Transverse colon (tissue), 4 donors: ENCODE measurements around the gene MBD3L4.

ENCODE experiments used
- EP300 ChIP-seq: sonication (generic); formaldehyde crosslinking; IDR thresholded peaks from one replicate; pipeline ENCODE4 v1.6.1; 2017; ENCODE audit warnings: antibody characterized with exemption, low read depth
- POLR2AphosphoS5 ChIP-seq, 3 donors: sonication (generic); formaldehyde crosslinking; IDR thresholded peaks; one replicate each; pipeline ENCODE4 v1.6.1; 2016; ENCODE audit warnings: antibody characterized with exemption in 3 of 3
- TF ChIP-seq, protein P1 (sequence below), 5 experiments: fragments of 200-600 bp in 3 of 5; fragments of 450-650 bp in 2 of 5; sonication (generic) in 3 of 5; IDR thresholded peaks; 1 replicate in 2 of 5; 2 replicates in 3 of 5; pipeline ENCODE4 v1.5.1; 2016 to 2017; ENCODE audit warnings: antibody characterized with exemption in 5 of 5, inconsistent platforms in 3 of 5, mild to moderate bottlenecking in 2 of 5, moderate library complexity in 1 of 5

DNA sequence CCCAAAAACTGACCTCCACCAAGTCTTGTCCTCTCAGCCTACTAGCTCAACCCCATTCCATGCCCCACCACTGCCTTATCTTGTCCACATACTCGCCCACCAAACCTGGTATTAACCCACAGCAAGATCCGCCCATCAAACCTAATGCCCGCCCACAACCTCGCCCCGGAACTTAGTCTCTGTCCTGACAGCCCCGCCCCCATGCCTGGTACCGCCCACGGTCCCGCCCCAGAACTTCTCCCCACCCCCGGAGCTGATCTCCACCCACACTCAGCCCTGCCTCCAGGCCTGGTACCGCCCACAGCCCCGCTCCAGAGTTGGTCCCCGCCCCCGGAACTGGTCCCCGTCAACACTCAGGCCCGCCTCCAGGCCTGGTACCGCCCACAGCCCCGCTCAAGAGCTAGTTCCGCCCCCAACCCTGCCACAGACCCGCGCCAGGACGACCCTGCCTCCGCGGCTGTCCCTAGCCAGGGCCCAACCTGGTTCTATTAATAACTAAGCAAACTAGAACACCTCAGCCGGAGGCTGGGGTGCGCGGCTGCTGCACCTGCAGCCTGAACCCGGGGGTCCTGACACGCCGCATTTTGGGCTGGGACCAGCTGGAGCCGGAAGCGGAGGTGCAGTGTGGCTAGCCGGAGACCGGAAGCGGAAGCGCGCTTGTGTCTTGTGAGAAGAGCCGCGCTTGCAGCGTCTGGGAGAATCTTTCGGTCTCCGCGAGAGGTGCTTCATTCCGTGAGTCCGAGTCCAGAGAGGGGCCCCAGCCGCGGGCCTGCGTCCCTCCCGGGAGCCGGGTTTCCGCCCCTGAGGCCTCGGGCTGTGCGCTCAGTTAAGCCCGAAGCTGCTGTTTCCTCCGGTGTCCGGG lies 29.3 kb upstream of the MBD3L4 start, which contains the start of gene ZNF557:
- TF ChIP-seq, protein P1, sequence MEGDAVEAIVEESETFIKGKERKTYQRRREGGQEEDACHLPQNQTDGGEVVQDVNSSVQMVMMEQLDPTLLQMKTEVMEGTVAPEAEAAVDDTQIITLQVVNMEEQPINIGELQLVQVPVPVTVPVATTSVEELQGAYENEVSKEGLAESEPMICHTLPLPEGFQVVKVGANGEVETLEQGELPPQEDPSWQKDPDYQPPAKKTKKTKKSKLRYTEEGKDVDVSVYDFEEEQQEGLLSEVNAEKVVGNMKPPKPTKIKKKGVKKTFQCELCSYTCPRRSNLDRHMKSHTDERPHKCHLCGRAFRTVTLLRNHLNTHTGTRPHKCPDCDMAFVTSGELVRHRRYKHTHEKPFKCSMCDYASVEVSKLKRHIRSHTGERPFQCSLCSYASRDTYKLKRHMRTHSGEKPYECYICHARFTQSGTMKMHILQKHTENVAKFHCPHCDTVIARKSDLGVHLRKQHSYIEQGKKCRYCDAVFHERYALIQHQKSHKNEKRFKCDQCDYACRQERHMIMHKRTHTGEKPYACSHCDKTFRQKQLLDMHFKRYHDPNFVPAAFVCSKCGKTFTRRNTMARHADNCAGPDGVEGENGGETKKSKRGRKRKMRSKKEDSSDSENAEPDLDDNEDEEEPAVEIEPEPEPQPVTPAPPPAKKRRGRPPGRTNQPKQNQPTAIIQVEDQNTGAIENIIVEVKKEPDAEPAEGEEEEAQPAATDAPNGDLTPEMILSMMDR (IDR thresholded peaks at IDR 0.05) = no peak
- TF ChIP-seq POLR2AphosphoS5 (IDR thresholded peaks at IDR 0.05) = peak; percentile 63 to 81 (median 73)
- TF ChIP-seq EP300 = no peak
